Adrenal gland (tissue), 5 donors: ENCODE data around the gene SKA3.

Experiments
- POLR2A ChIP-seq, 2 donors: fragments of 450-650 bp; IDR thresholded peaks; one replicate each; pipeline ENCODE4 v1.6.1; 2017; ENCODE audit warnings: antibody characterized with exemption in 2 of 2, mild to moderate bottlenecking in 2 of 2, moderate library complexity in 1 of 2
- TF ChIP-seq, protein P1 (sequence below), 6 experiments: fragments of 450-650 bp in 4 of 6; fragments of 200-600 bp in 2 of 6; sonication (generic) in 1 of 6; IDR thresholded peaks; 1 replicate in 5 of 6; 2 replicates in 1 of 6; pipeline versions ENCODE4 v1.5.1 to v1.8.0; 2016 to 2021; ENCODE audit warnings: antibody characterized with exemption in 6 of 6, mild to moderate bottlenecking in 2 of 6, moderate library complexity in 1 of 6
- donor health status: DM: no; HTN: no; CAD: no.

DNA sequence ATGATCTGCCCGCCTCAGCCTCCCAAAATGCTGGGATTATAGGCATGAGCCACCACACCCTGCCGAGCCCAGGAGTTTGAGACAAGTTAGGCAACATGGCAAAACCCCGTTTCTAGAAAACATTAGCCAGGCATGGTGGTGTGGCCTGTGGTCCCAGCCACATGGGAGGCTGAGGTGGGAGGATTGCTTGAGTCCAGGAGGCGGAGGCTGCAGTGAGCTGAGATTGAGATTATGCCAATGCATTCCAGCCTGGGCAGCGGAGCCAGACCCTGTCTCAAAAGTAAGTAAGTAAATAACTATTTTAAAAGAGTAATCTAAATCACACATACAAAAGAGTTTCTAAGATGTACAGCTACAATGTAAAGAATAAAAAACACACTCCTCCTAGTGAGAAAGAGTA, 41.9 kb downstream of the SKA3 start:
- TF ChIP-seq, protein P1, sequence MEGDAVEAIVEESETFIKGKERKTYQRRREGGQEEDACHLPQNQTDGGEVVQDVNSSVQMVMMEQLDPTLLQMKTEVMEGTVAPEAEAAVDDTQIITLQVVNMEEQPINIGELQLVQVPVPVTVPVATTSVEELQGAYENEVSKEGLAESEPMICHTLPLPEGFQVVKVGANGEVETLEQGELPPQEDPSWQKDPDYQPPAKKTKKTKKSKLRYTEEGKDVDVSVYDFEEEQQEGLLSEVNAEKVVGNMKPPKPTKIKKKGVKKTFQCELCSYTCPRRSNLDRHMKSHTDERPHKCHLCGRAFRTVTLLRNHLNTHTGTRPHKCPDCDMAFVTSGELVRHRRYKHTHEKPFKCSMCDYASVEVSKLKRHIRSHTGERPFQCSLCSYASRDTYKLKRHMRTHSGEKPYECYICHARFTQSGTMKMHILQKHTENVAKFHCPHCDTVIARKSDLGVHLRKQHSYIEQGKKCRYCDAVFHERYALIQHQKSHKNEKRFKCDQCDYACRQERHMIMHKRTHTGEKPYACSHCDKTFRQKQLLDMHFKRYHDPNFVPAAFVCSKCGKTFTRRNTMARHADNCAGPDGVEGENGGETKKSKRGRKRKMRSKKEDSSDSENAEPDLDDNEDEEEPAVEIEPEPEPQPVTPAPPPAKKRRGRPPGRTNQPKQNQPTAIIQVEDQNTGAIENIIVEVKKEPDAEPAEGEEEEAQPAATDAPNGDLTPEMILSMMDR (IDR thresholded peaks at IDR 0.05): no peak
- TF ChIP-seq POLR2A (IDR thresholded peaks at IDR 0.05): no peak
